ENCODE results near the gene UTS2R. TPM values are rescaled to one million over a fixed set of nuclear protein-coding genes. Genes with fewer than 3 reads are reported as not detected.
"Not testable (repeated sequence)": the region's sequence is repeated elsewhere in the genome, so short reads cannot be mapped to it uniquely, and the experiment has no call there.

Gene UTS2R
- polyA plus RNA-seq, 1 experiment: not detected

GRCh38 chr17:82357394-82357793 is 14.2 kb upstream of the UTS2R start:
- Histone ChIP-seq H3K36me3 (ENCODE audit: control insufficient read depth, insufficient read depth, low read length) (no peaks in the 10 kb centered on the region), H3K27me3 (ENCODE audit: control insufficient read depth, insufficient read depth, low read length) (peaks cover 4% of the 10 kb centered on the region), H3K4me3 (ENCODE audit: low read depth, low read length) (no peak overlapping the region)
- no peak for DNase-seq (ENCODE audit: low read depth)
- CTCF ChIA-PET: interaction anchor here (1.2 to 1.5 kb wide), 3 partner anchors 13 to 60 kb away, joined by 3 to 6 read pairs (median 4); partner anchors contain the start of gene HEXD
- POLR2A ChIA-PET: no interaction called here
- TF ChIP-seq CTCF (IDR thresholded peaks at IDR 0.05; ENCODE audit: insufficient read depth, low read depth, low read length): no peak

- POLR2A ChIA-PET: no interaction called here
- DNase-seq (ENCODE audit: low read depth): no peak
- CTCF ChIA-PET: interaction anchor here (0.8 to 1.5 kb wide), 4 partner anchors 34 to 59 kb away, joined by 3 to 5 read pairs (median 4); partner anchors contain the start of gene HEXD
- Histone ChIP-seq H3K36me3 (ENCODE audit: control insufficient read depth, insufficient read depth, low read length) (no peaks in the 10 kb centered on the region), H3K4me3 (ENCODE audit: low read depth, low read length) (no peak within 1 kb of the TSS), H3K27me3 (ENCODE audit: control insufficient read depth, insufficient read depth, low read length) (peaks cover 4% of the 10 kb centered on the region)
- no peak for TF ChIP-seq CTCF (IDR thresholded peaks at IDR 0.05; ENCODE audit: insufficient read depth, low read depth, low read length)
Measured at GRCh38 chr17:82358465-82359350, 12.9 kb upstream of the UTS2R start, which contains the start of gene TEX19. TEX19 (plus strand) TSS chr17:82359247; CDS start chr17:82362151, 2,904 bp downstream.

- H3K27me3 ChIP-seq (ENCODE audit: control insufficient read depth, insufficient read depth, low read length); H3K36me3 ChIP-seq (ENCODE audit: control insufficient read depth, insufficient read depth, low read length); DNase-seq (ENCODE audit: low read depth); POLR2A ChIA-PET; H3K4me3 ChIP-seq (ENCODE audit: low read depth, low read length): not testable (repeated sequence)
- CTCF ChIA-PET: interaction anchor here (1.3 kb wide), 1 partner anchor 56 kb away, joined by 5 read pairs; no protein-coding TSS in a partner anchor
Measured at GRCh38 chr17:82359451-82360074, 12.0 kb upstream of the UTS2R start.

- TF ChIP-seq CTCF (IDR thresholded peaks at IDR 0.05; ENCODE audit: insufficient read depth, low read depth, low read length): no peak
- Histone ChIP-seq H3K36me3 (ENCODE audit: control insufficient read depth, insufficient read depth, low read length) (no peaks in the 10 kb centered on the region), H3K27me3 (ENCODE audit: control insufficient read depth, insufficient read depth, low read length) (peaks cover 8% of the 10 kb centered on the region), H3K4me3 (ENCODE audit: low read depth, low read length) (no peak overlapping the region)
- CTCF ChIA-PET: interaction anchor here (0.6 to 1.7 kb wide), 4 partner anchors 9 to 112 kb away, joined by 3 to 5 read pairs (median 4); no protein-coding TSS in a partner anchor
- DNase-seq (ENCODE audit: low read depth): no peak
- POLR2A ChIA-PET: no interaction called here
Measured at GRCh38 chr17:82361885-82362633, 9.5 kb upstream of the UTS2R start.

GRCh38 chr17:82365606-82366295 is 5.8 kb upstream of the UTS2R start:
- ChIA-PET CTCF (interaction anchor here (0.6 to 1.4 kb wide), 4 partner anchors 13 to 147 kb away, joined by 3 read pairs; no protein-coding TSS in a partner anchor), POLR2A (no interaction called here)
- Histone ChIP-seq H3K4me3 (ENCODE audit: low read depth, low read length) (no peak overlapping the region), H3K36me3 (ENCODE audit: control insufficient read depth, insufficient read depth, low read length) (no peaks in the 10 kb centered on the region), H3K27me3 (ENCODE audit: control insufficient read depth, insufficient read depth, low read length) (peaks cover 21% of the 10 kb centered on the region)
- no peak for TF ChIP-seq CTCF (IDR thresholded peaks at IDR 0.05; ENCODE audit: insufficient read depth, low read depth, low read length)
- no peak for DNase-seq (ENCODE audit: low read depth)

Data from BJ (cell line).